ENCODE results near the gene NDST3.

DNA sequence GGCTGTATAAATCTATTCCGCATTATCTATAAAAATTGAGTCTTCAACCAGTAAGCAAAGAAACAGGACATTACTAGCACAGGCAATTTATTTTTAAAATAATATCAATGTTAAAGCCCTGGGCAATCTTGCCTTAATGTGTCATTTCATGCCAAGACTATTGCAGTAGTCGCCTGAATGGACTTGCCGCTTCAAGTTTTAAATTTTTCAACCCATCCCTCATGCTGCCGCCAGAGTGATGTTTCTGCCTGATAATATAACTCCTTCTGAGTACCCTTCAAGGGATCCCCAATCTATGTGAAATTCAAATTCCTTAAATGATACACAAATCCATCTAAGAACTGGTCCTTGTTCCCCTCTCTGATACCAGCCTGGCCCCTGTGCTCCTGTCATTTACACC, 251.6 kb downstream of the NDST3 start:
- TF ChIP-seq GATA2 (IDR thresholded peaks at IDR 0.05; ENCODE audit: low read depth, low read length): no peak
- no peak for TF ChIP-seq GATA3 (IDR thresholded peaks at IDR 0.05; ENCODE audit: low read depth, low read length)
